GM10266 (cell line): ENCODE data around the gene CRELD2.

Experiments used
- DNase-seq: peaks from one replicate; pipeline ENCODE4 v3.0.0; 2012; ENCODE audit errors: extremely low spot score
- CTCF ChIP-seq: IDR thresholded peaks from 2 replicates; pipeline ENCODE4 v1.5.1; 2012; ENCODE audit warnings: mild to moderate bottlenecking, low read depth; ENCODE audit not compliant: control insufficient read depth, insufficient read depth; ENCODE audit errors: missing control alignments

The CRELD2 gene

GRCh38 chr22:49899530-49899929 is 18.9 kb upstream of the CRELD2 start:
- DNase-seq = no peak
- no peak for TF ChIP-seq CTCF

- no peak for DNase-seq
These were observed 17.8 kb upstream of the CRELD2 start for GRCh38 chr22:49900441-49901230.

GRCh38 chr22:49901457-49901856 is 17.0 kb upstream of the CRELD2 start:
- no peak for DNase-seq
- TF ChIP-seq CTCF = no peak

More at GRCh38 chr22:49900441-49901230, 17.8 kb upstream of the CRELD2 start:
- TF ChIP-seq CTCF = no peak

- no peak for TF ChIP-seq CTCF
- no peak for DNase-seq
These were observed 15.0 kb upstream of the CRELD2 start for GRCh38 chr22:49903322-49904039.

GRCh38 chr22:49904040-49904369 is 14.4 kb upstream of the CRELD2 start:
- DNase-seq = no peak
- TF ChIP-seq CTCF = no peak

- no peak for DNase-seq
- no peak for TF ChIP-seq CTCF
These were observed 13.0 kb upstream of the CRELD2 start for GRCh38 chr22:49905465-49905864.

GRCh38 chr22:49906071-49906798 is 12.2 kb upstream of the CRELD2 start:
- TF ChIP-seq CTCF = no peak
- DNase-seq = no peak
